ENCODE results near the gene NOL11.
"Not testable (repeated sequence)": the region's sequence is repeated elsewhere in the genome, so short reads cannot be mapped to it uniquely, and the experiment has no call there.

NOL11 gene

GRCh38 chr17:67753026-67753425 is 35.3 kb downstream of the NOL11 start:
- ChIA-PET POLR2A (no interaction called here), CTCF (interaction anchor here (0.8 kb wide), 1 partner anchor 29 kb away, joined by 3 read pairs; no protein-coding TSS in a partner anchor)
- Histone ChIP-seq H3K4me1 (ENCODE audit: control insufficient read depth, insufficient read depth, low read length) (no peaks in the 10 kb centered on the region), H3K36me3 (ENCODE audit: control insufficient read depth in 2 of 2, insufficient read depth in 1 of 2, low read length in 2 of 2) (peaks cover 31 to 37% of the 10 kb centered on the region in 2 experiments), H3K4me3 (ENCODE audit: low read depth, low read length) (no peak overlapping the region), H3K27ac (ENCODE audit: extremely low read depth, low read depth, low read length) (no peak overlapping the region), H3K9me3 (ENCODE audit: control insufficient read depth, insufficient read depth, low read depth, low read length) (no peaks in the 10 kb centered on the region)
- TF ChIP-seq ZNF23 (tag by site-specific recombination; IDR thresholded peaks at IDR 0.05; ENCODE audit: borderline replicate concordance) (no peak), ZNF354C (tag by site-specific recombination; IDR thresholded peaks at IDR 0.05; ENCODE audit: borderline replicate concordance, low read depth) (no peak), ZBTB49 (tag by site-specific recombination; IDR thresholded peaks at IDR 0.05; ENCODE audit: low read depth) (no peak), ZNF10 (tag by site-specific recombination; IDR thresholded peaks at IDR 0.05) (no peak), ZIC2 (tag by site-specific recombination; IDR thresholded peaks at IDR 0.05) (no peak)

GRCh38 chr17:67754001-67754400 is 36.3 kb downstream of the NOL11 start:
- no peaks in the 10 kb centered on the region for H3K4me1 ChIP-seq (ENCODE audit: control insufficient read depth, insufficient read depth, low read length)
- no peak overlapping the region for H3K27ac ChIP-seq (ENCODE audit: extremely low read depth, low read depth, low read length)
- ChIA-PET POLR2A (interaction anchor here (0.6 kb wide), 1 partner anchor 18 kb away, joined by 5 read pairs; no protein-coding TSS in a partner anchor), CTCF (no interaction called here)
- peaks cover 21 to 27% of the 10 kb centered on the region in 2 experiments for H3K36me3 ChIP-seq (ENCODE audit: control insufficient read depth in 2 of 2, insufficient read depth in 1 of 2, low read length in 2 of 2)
- no peak overlapping the region for H3K4me3 ChIP-seq (ENCODE audit: low read depth, low read length)
- H3K9me3 ChIP-seq (ENCODE audit: control insufficient read depth, insufficient read depth, low read depth, low read length): no peaks in the 10 kb centered on the region
- TF ChIP-seq ZNF362 (tag by site-specific recombination; IDR thresholded peaks at IDR 0.05): no peak
- no peak for TF ChIP-seq ZNF239 (tag by site-specific recombination; IDR thresholded peaks at IDR 0.05)
- no peak for TF ChIP-seq ZNF629 (tag by site-specific recombination; IDR thresholded peaks at IDR 0.05)
- TF ChIP-seq ZNF202 (tag by site-specific recombination; IDR thresholded peaks at IDR 0.05; ENCODE audit: borderline replicate concordance): no peak
- TF ChIP-seq PRDM1 (tag by site-specific recombination; IDR thresholded peaks at IDR 0.05): no peak
- no peak for TF ChIP-seq TCF7L2 (IDR thresholded peaks at IDR 0.05; ENCODE audit: borderline replicate concordance, low read depth, low read length)
- TF ChIP-seq ZNF292 (tag by site-specific recombination; IDR thresholded peaks at IDR 0.05; ENCODE audit: borderline replicate concordance, low read depth): no peak
- TF ChIP-seq ZNF843 (tag by site-specific recombination; IDR thresholded peaks at IDR 0.05): no peak
- TF ChIP-seq ATF2 (tag by site-specific recombination; IDR thresholded peaks at IDR 0.05; ENCODE audit: low read depth): no peak
- no peak for TF ChIP-seq MYNN (tag by site-specific recombination; IDR thresholded peaks at IDR 0.05; ENCODE audit: borderline replicate concordance)
- TF ChIP-seq MZF1 (tag by site-specific recombination; IDR thresholded peaks at IDR 0.05; ENCODE audit: borderline replicate concordance): no peak
- TF ChIP-seq BCL11B (tag by site-specific recombination; IDR thresholded peaks at IDR 0.05; ENCODE audit: low read depth): no peak

GRCh38 chr17:67754686-67755085 is 37.0 kb downstream of the NOL11 start:
- H3K27ac ChIP-seq (ENCODE audit: extremely low read depth, low read depth, low read length); H3K4me3 ChIP-seq (ENCODE audit: low read depth, low read length); H3K4me1 ChIP-seq (ENCODE audit: control insufficient read depth, insufficient read depth, low read length); H3K9me3 ChIP-seq (ENCODE audit: control insufficient read depth, insufficient read depth, low read depth, low read length); POLR2A ChIA-PET: not testable (repeated sequence)
- H3K36me3 ChIP-seq (ENCODE audit: control insufficient read depth in 2 of 2, insufficient read depth in 1 of 2, low read length in 2 of 2): peaks cover 14 to 22% of the 10 kb centered on the region in 2 experiments
- CTCF ChIA-PET: interaction anchor here (0.6 kb wide), 1 partner anchor 38 kb away, joined by 4 read pairs; no protein-coding TSS in a partner anchor

GRCh38 chr17:67756766-67757165 is 39.0 kb downstream of the NOL11 start:
- H3K9me3 ChIP-seq (ENCODE audit: control insufficient read depth, insufficient read depth, low read depth, low read length); H3K27ac ChIP-seq (ENCODE audit: extremely low read depth, low read depth, low read length); CTCF ChIA-PET; H3K4me1 ChIP-seq (ENCODE audit: control insufficient read depth, insufficient read depth, low read length); H3K4me3 ChIP-seq (ENCODE audit: low read depth, low read length); H3K36me3 ChIP-seq (ENCODE audit: control insufficient read depth in 2 of 2, insufficient read depth in 1 of 2, low read length in 2 of 2): not testable (repeated sequence)
- POLR2A ChIA-PET: interaction anchor here (0.8 kb wide), 1 partner anchor 39 kb away, joined by 4 read pairs; the partner anchor contains the start of gene NOL11
